Endothelial cell of umbilical vein (primary cell): Measurements from ENCODE around the gene LYSMD3. TPM values are rescaled to one million over a fixed set of nuclear protein-coding genes. Genes with fewer than 3 reads are reported as not detected.

Experiments
- BruUV-seq: library from RNA; stranded (reverse); fragments of 400-500 nt; replicated peaks from 2 replicates; lab custom pipeline; 2021; lab: Mats Ljungman, UMichigan
- CTCF ChIA-PET: fragments of 300-600, 350-600 bp; sonication (Branson Sonifier 250); formaldehyde crosslinking; loops from one replicate; lab custom pipeline; 2021; ENCODE audit warnings: antibody characterized with exemption, inconsistent platforms; lab: Charles Lee
- POLR2A ChIA-PET: fragments of 300-600, 350-600 bp; sonication (Branson Sonifier 250); formaldehyde crosslinking; loops from one replicate; lab custom pipeline; 2021; ENCODE audit warnings: antibody characterized with exemption, inconsistent platforms; lab: Charles Lee
- DNase-seq: peaks from one replicate; pipeline ENCODE4 v3.0.0-alpha.2; 2011; ENCODE audit warnings: low read depth, low spot score
- FAIRE-seq: peaks from 2 replicates; lab custom pipeline; 2011; peaks lifted over from hg19 to GRCh38; lab: Jason Lieb, UNC
- H2AFZ ChIP-seq: 2 replicates; pipeline ENCODE4 v1.6.0; 2012; ENCODE audit warnings: low read depth, low read length, control low read depth, inconsistent platforms
- H3K27ac ChIP-seq: 2 replicates; pipeline ENCODE4 v1.5.1; 2011; ENCODE audit warnings: low read depth, mild to moderate bottlenecking, control low read depth, low read length, moderate library complexity; ENCODE audit not compliant: insufficient read depth
- H3K27me3 ChIP-seq, 2 experiments: 2 replicates each; pipeline versions ENCODE4 v1.6.0 to v1.6.1; 2011; ENCODE audit warnings: low read length in 2 of 2, mixed read lengths in 1 of 2; ENCODE audit not compliant: control insufficient read depth in 2 of 2, insufficient read depth in 2 of 2
- H3K36me3 ChIP-seq, 2 experiments: 2 replicates in 1 of 2; 3 replicates in 1 of 2; pipeline ENCODE4 v1.5.1; 2011; ENCODE audit warnings: low read length in 2 of 2, mild to moderate bottlenecking in 1 of 2, moderate library complexity in 1 of 2; ENCODE audit not compliant: control insufficient read depth in 2 of 2, insufficient read depth in 2 of 2; ENCODE audit errors: extremely low read depth in 1 of 2
- H3K4me1 ChIP-seq: 3 replicates; pipeline ENCODE4 v1.5.1; 2011; ENCODE audit warnings: mild to moderate bottlenecking, low read length; ENCODE audit not compliant: control insufficient read depth, insufficient read depth; ENCODE audit errors: extremely low read depth
- H3K4me2 ChIP-seq: 2 replicates; pipeline ENCODE4 v1.6.1; 2011; ENCODE audit warnings: low read length, control low read depth, mixed read lengths; ENCODE audit not compliant: insufficient read depth
- H3K4me3 ChIP-seq, 3 experiments: fragments of 200-600 bp in 1 of 3; sonication (generic), shearing (Covaris generic) in 1 of 3; replicated peaks in 1 of 3; 2 replicates each; pipeline ENCODE4 v1.5.1; 2011 to 2016; ENCODE audit warnings: control low read depth in 3 of 3, low read length in 3 of 3, mild to moderate bottlenecking in 2 of 3, inconsistent platforms in 1 of 3, low read depth in 1 of 3, moderate library complexity in 1 of 3; ENCODE audit not compliant: insufficient read depth in 1 of 3
- H3K79me2 ChIP-seq: 2 replicates; pipeline ENCODE4 v1.6.0; 2012; ENCODE audit warnings: low read length, inconsistent platforms; ENCODE audit not compliant: control insufficient read depth, insufficient read depth
- H3K9ac ChIP-seq: replicated peaks from 2 replicates; pipeline ENCODE3; 2011; ENCODE audit warnings: low read length, control low read depth; ENCODE audit not compliant: insufficient read depth; ENCODE audit errors: extremely low read depth
- H3K9me1 ChIP-seq: replicated peaks from 3 replicates; pipeline ENCODE4 v1.6.0; 2011; ENCODE audit warnings: mild to moderate bottlenecking, low read length; ENCODE audit not compliant: control insufficient read depth, insufficient read depth; ENCODE audit errors: extremely low read depth
- H3K9me3 ChIP-seq: replicated peaks from 2 replicates; pipeline ENCODE4 v1.5.1; 2012; ENCODE audit warnings: low read length, inconsistent platforms; ENCODE audit not compliant: control insufficient read depth, insufficient read depth
- H4K20me1 ChIP-seq: replicated peaks from 2 replicates; pipeline ENCODE3; 2011; ENCODE audit warnings: mild to moderate bottlenecking, low read length; ENCODE audit not compliant: control insufficient read depth, insufficient read depth; ENCODE audit errors: extremely low read depth
- CTCF ChIP-seq, 2 donors: IDR thresholded peaks; 1 replicate in 1 of 2; 2 replicates in 1 of 2; pipeline ENCODE4 v1.5.1; 2011; ENCODE audit warnings: low read length in 2 of 2, mild to moderate bottlenecking in 2 of 2, moderate library complexity in 2 of 2, control low read depth in 1 of 2, inconsistent platforms in 1 of 2, low read depth in 1 of 2; ENCODE audit not compliant: insufficient read depth in 1 of 2; ENCODE audit errors: extremely low read depth in 1 of 2
- EZH2 ChIP-seq: IDR thresholded peaks from 2 replicates; pipeline ENCODE4 v1.6.1; 2012; ENCODE audit warnings: borderline replicate concordance, low read depth, mild to moderate bottlenecking, moderate library complexity, low read length, inconsistent platforms; ENCODE audit not compliant: severe bottlenecking
- FOS ChIP-seq: IDR thresholded peaks from 2 replicates; pipeline ENCODE4 v1.6.1; 2011; ENCODE audit warnings: mild to moderate bottlenecking, low read length, moderate library complexity, borderline replicate concordance; ENCODE audit not compliant: insufficient read depth
- GATA2 ChIP-seq: IDR thresholded peaks from 2 replicates; pipeline ENCODE4 v1.7.0; 2011; ENCODE audit warnings: low read depth, mild to moderate bottlenecking, moderate library complexity, mixed read lengths, low read length; ENCODE audit not compliant: insufficient read length, insufficient read depth
- JUN ChIP-seq: IDR thresholded peaks from 2 replicates; pipeline ENCODE4 v1.6.1; 2011; ENCODE audit warnings: borderline replicate concordance, low read depth; ENCODE audit not compliant: insufficient read length, insufficient read depth
- MAX ChIP-seq: IDR thresholded peaks from 2 replicates; pipeline ENCODE4 v1.6.1; 2011; ENCODE audit not compliant: insufficient read depth, insufficient read length
- MYC ChIP-seq: IDR thresholded peaks from one replicate; pipeline ENCODE4 v1.6.1; 2011; ENCODE audit warnings: mild to moderate bottlenecking, low read depth, low read length
- POLR2A ChIP-seq: IDR thresholded peaks from 2 replicates; pipeline ENCODE4 v1.6.1; 2012; ENCODE audit warnings: low read depth, mild to moderate bottlenecking, control low read depth, low read length
- POLR2AphosphoS5 ChIP-seq: IDR thresholded peaks from 2 replicates; pipeline ENCODE4 v1.6.1; 2012; ENCODE audit warnings: low read depth, mild to moderate bottlenecking, control low read depth, low read length, moderate library complexity; ENCODE audit not compliant: insufficient read depth
- dilution Hi-C: fragments of 300-500 bp; cut with MboI; formaldehyde crosslinking; loops from one replicate; pipeline ENCODE4 v1.15.0; 2019; ENCODE audit warnings: low sequenced_read_pairs; ENCODE audit not compliant: extremely low pct_ligation_motif_present
- intact Hi-C: fragments of 100-400 bp; cut with micrococcal nuclease; formaldehyde crosslinking; loops from one replicate; pipeline ENCODE4 v1.10.0; 2022
- polyA plus RNA-seq, 4 experiments: library from polyadenylated mRNA; depleted of rRNA in 3 of 4; stranded (reverse) in 3 of 4; unstranded in 1 of 4; fragments of >200 nt; gene quantifications; 2 replicates each; pipeline versions ENCODE4 v1.2.1 to v1.2.3, GENCODE V29; 2011 to 2012; ENCODE audit warnings: missing spikeins in 1 of 4
- total RNA-seq: library from RNA; stranded (reverse); gene quantifications from 2 replicates; pipeline ENCODE4 v1.2.3, GENCODE V29; 2021

LYSMD3 gene
- total and polyA plus RNA-seq, 2 donors (not counting 3 experiments of a cell fraction or from before 2014, with no cell fraction given), result 6.0 to 21.3 TPM

GRCh38 chr5:90488791-90489190 is 40.6 kb downstream of the LYSMD3 start:
- no peak overlapping the region for H3K9ac ChIP-seq
- peak overlapping the region; percentile 27 for H3K27ac ChIP-seq
- H3K4me3 ChIP-seq, result no peak overlapping the region
- BruUV-seq, result no TSS peak
- peaks cover 14% of the 10 kb centered on the region for H3K79me2 ChIP-seq
- TF ChIP-seq MYC, result no peak
- TF ChIP-seq GATA2, result no peak
- no peak for TF ChIP-seq FOS
- TF ChIP-seq POLR2AphosphoS5, result no peak
- no peak for TF ChIP-seq POLR2A
- TF ChIP-seq JUN, result no peak
- no peak for TF ChIP-seq CTCF (IDR thresholded peaks at IDR 0.05; ENCODE audit: extremely low read depth in 1 of 2, insufficient read depth in 1 of 2, low read depth in 1 of 2, low read length in 2 of 2)
- no peak for TF ChIP-seq MAX
- TF ChIP-seq EZH2, result no peak
- peaks cover 2% of the 10 kb centered on the region for H3K4me1 ChIP-seq
- H3K27me3 ChIP-seq, result no peaks in the 10 kb centered on the region
- H3K9me1 ChIP-seq, result no peaks in the 10 kb centered on the region
- dilution Hi-C loops (no loop called here), intact Hi-C loops (loop anchor here (5.0 kb wide), 1 partner anchor 39 kb away; the partner anchor contains the start of gene LYSMD3)
- CTCF ChIA-PET, result interaction anchor here (1.0 to 1.6 kb wide), 2 partner anchors 10 to 11 kb away, joined by 3 to 4 read pairs; no protein-coding TSS in a partner anchor
- H3K9me3 ChIP-seq, result no peaks in the 10 kb centered on the region
- DNase-seq (peak; percentile 38), FAIRE-seq (peak; percentile 65)
- H2AFZ ChIP-seq, result no peak overlapping the region
- no peaks in the 10 kb centered on the region for H3K36me3 ChIP-seq
- peak overlapping the region; percentile 55 for H3K4me2 ChIP-seq
- no peaks in the 10 kb centered on the region for H4K20me1 ChIP-seq
- POLR2A ChIA-PET, result no interaction called here
